ENCODE data around the gene CANT1.
"Not testable (repeated sequence)": the region's sequence is repeated elsewhere in the genome, so short reads cannot be mapped to it uniquely, and the experiment has no call there.

Gene CANT1

GRCh38 chr17:79029327-79030009 is 19.9 kb upstream of the CANT1 start:
- Histone ChIP-seq H3K36me3 (ENCODE audit: control insufficient read depth, insufficient read depth, low read length) (no peaks in the 10 kb centered on the region), H3K27me3 (ENCODE audit: control insufficient read depth, insufficient read depth, low read length) (no peaks in the 10 kb centered on the region), H3K9ac (ENCODE audit: low read length) (no peak overlapping the region), H3K27ac (ENCODE audit: low read depth, low read length) (no peak overlapping the region), H3K4me1 (ENCODE audit: control insufficient read depth, insufficient read depth, low read length) (peaks cover 21% of the 10 kb centered on the region), H3K4me3 (ENCODE audit: low read length) (no peak overlapping the region)

- no peak overlapping the region for H3K4me3 ChIP-seq (ENCODE audit: low read length)
- no peak overlapping the region for H3K9ac ChIP-seq (ENCODE audit: low read length)
- peaks cover 21% of the 10 kb centered on the region for H3K4me1 ChIP-seq (ENCODE audit: control insufficient read depth, insufficient read depth, low read length)
- H3K36me3 ChIP-seq (ENCODE audit: control insufficient read depth, insufficient read depth, low read length), result no peaks in the 10 kb centered on the region
- H3K27me3 ChIP-seq (ENCODE audit: control insufficient read depth, insufficient read depth, low read length), result no peaks in the 10 kb centered on the region
- no peak overlapping the region for H3K27ac ChIP-seq (ENCODE audit: low read depth, low read length)
Observed at GRCh38 chr17:79028496-79029326, 19.1 kb upstream of the CANT1 start.

- H3K27ac ChIP-seq (ENCODE audit: low read depth, low read length), result no peak overlapping the region
- H3K9ac ChIP-seq (ENCODE audit: low read length), result no peak overlapping the region
- peak overlapping the region; percentile 44 for H3K4me3 ChIP-seq (ENCODE audit: low read length)
- H3K27me3 ChIP-seq (ENCODE audit: control insufficient read depth, insufficient read depth, low read length), result peaks cover under 1% of the 10 kb centered on the region
- peaks cover 21% of the 10 kb centered on the region for H3K4me1 ChIP-seq (ENCODE audit: control insufficient read depth, insufficient read depth, low read length)
- H3K36me3 ChIP-seq (ENCODE audit: control insufficient read depth, insufficient read depth, low read length), result no peaks in the 10 kb centered on the region
Observed at GRCh38 chr17:79027925-79028491, 18.4 kb upstream of the CANT1 start.

- Histone ChIP-seq H3K27ac (ENCODE audit: low read depth, low read length) (no peak overlapping the region), H3K9ac (ENCODE audit: low read length) (no peak overlapping the region), H3K36me3 (ENCODE audit: control insufficient read depth, insufficient read depth, low read length) (no peaks in the 10 kb centered on the region), H3K27me3 (ENCODE audit: control insufficient read depth, insufficient read depth, low read length) (peaks cover 5% of the 10 kb centered on the region), H3K4me1 (ENCODE audit: control insufficient read depth, insufficient read depth, low read length) (peaks cover 21% of the 10 kb centered on the region), H3K4me3 (ENCODE audit: low read length) (peak overlapping the region; percentile 44)
Observed at GRCh38 chr17:79027274-79027924, 17.8 kb upstream of the CANT1 start.

GRCh38 chr17:79026376-79027273 is 17.1 kb upstream of the CANT1 start:
- Histone ChIP-seq H3K27me3 (ENCODE audit: control insufficient read depth, insufficient read depth, low read length) (peaks cover 5% of the 10 kb centered on the region), H3K4me1 (ENCODE audit: control insufficient read depth, insufficient read depth, low read length) (peaks cover 21% of the 10 kb centered on the region), H3K4me3 (ENCODE audit: low read length) (peak overlapping the region; percentile 51), H3K9ac (ENCODE audit: low read length) (no peak overlapping the region), H3K27ac (ENCODE audit: low read depth, low read length) (no peak overlapping the region), H3K36me3 (ENCODE audit: control insufficient read depth, insufficient read depth, low read length) (no peaks in the 10 kb centered on the region)

- Histone ChIP-seq H3K4me3 (ENCODE audit: low read length) (peak overlapping the region; percentile 66), H3K9ac (ENCODE audit: low read length) (no peak overlapping the region), H3K36me3 (ENCODE audit: control insufficient read depth, insufficient read depth, low read length) (no peaks in the 10 kb centered on the region), H3K4me1 (ENCODE audit: control insufficient read depth, insufficient read depth, low read length) (peaks cover 23% of the 10 kb centered on the region), H3K27me3 (ENCODE audit: control insufficient read depth, insufficient read depth, low read length) (peaks cover 5% of the 10 kb centered on the region), H3K27ac (ENCODE audit: low read depth, low read length) (no peak overlapping the region)
Observed at GRCh38 chr17:79024901-79025737, 15.6 kb upstream of the CANT1 start.

GRCh38 chr17:79023886-79024771 is 14.6 kb upstream of the CANT1 start, which contains the start of gene C1QTNF1:
Gene C1QTNF1, plus strand, starts transcription at chr17:79024169. Its CDS starts 19,800 bp downstream, at chr17:79043969.
- H3K4me3 ChIP-seq (ENCODE audit: low read length), result peak within 1 kb of the TSS; percentile 66
- H3K27ac ChIP-seq (ENCODE audit: low read depth, low read length), result no peak within 1 kb of the TSS
- peaks cover 5% of the 10 kb centered on the region for H3K27me3 ChIP-seq (ENCODE audit: control insufficient read depth, insufficient read depth, low read length)
- peaks cover 30% of the 10 kb centered on the region for H3K4me1 ChIP-seq (ENCODE audit: control insufficient read depth, insufficient read depth, low read length)
- no peak within 1 kb of the TSS for H3K9ac ChIP-seq (ENCODE audit: low read length)
- no peaks in the 10 kb centered on the region for H3K36me3 ChIP-seq (ENCODE audit: control insufficient read depth, insufficient read depth, low read length)

- Histone ChIP-seq H3K27ac (ENCODE audit: low read depth, low read length) (no peak overlapping the region), H3K4me3 (ENCODE audit: low read length) (no peak overlapping the region), H3K4me1 (ENCODE audit: control insufficient read depth, insufficient read depth, low read length) (peaks cover 30% of the 10 kb centered on the region), H3K9ac (ENCODE audit: low read length) (no peak overlapping the region), H3K36me3 (ENCODE audit: control insufficient read depth, insufficient read depth, low read length) (no peaks in the 10 kb centered on the region), H3K27me3 (ENCODE audit: control insufficient read depth, insufficient read depth, low read length) (peaks cover 5% of the 10 kb centered on the region)
Observed at GRCh38 chr17:79023180-79023705, 13.7 kb upstream of the CANT1 start.

- Histone ChIP-seq H3K4me3 (ENCODE audit: low read length) (no peak overlapping the region), H3K27ac (ENCODE audit: low read depth, low read length) (peak overlapping the region; percentile 14), H3K27me3 (ENCODE audit: control insufficient read depth, insufficient read depth, low read length) (peaks cover 5% of the 10 kb centered on the region), H3K9ac (ENCODE audit: low read length) (no peak overlapping the region), H3K4me1 (ENCODE audit: control insufficient read depth, insufficient read depth, low read length) (peaks cover 23% of the 10 kb centered on the region), H3K36me3 (ENCODE audit: control insufficient read depth, insufficient read depth, low read length) (no peaks in the 10 kb centered on the region)
Observed at GRCh38 chr17:79022507-79022991, 13.0 kb upstream of the CANT1 start.

- not testable (repeated sequence) for H3K4me3 ChIP-seq (ENCODE audit: low read length); H3K27me3 ChIP-seq (ENCODE audit: control insufficient read depth, insufficient read depth, low read length); H3K27ac ChIP-seq (ENCODE audit: low read depth, low read length); H3K36me3 ChIP-seq (ENCODE audit: control insufficient read depth, insufficient read depth, low read length); H3K9ac ChIP-seq (ENCODE audit: low read length)
- H3K4me1 ChIP-seq (ENCODE audit: control insufficient read depth, insufficient read depth, low read length), result peaks cover 18% of the 10 kb centered on the region
Observed at GRCh38 chr17:79021929-79022328, 12.4 kb upstream of the CANT1 start.

Measured in rectal smooth muscle tissue (tissue), 1 donor.